Measurements from ENCODE around the gene NPRL2.

NPRL2 gene

GRCh38 chr3:50388720-50389413 is 38.3 kb upstream of the NPRL2 start:
- Histone ChIP-seq H3K9ac (ENCODE audit: low read depth, low read length, poor library complexity) (no peak overlapping the region), H3K4ac (ENCODE audit: low read length) (no peak overlapping the region), H2AFZ (ENCODE audit: low read length) (peak overlapping the region; percentile 60), H3K4me1 (ENCODE audit: control insufficient read depth in 2 of 2, insufficient read depth in 1 of 2, low read depth in 1 of 2, low read length in 2 of 2) (peaks cover 3 to 5% of the 10 kb centered on the region in 2 donors), H3K4me3 (ENCODE audit: low read length in 2 of 2) (no peak overlapping the region), H2BK12ac (ENCODE audit: low read length) (no peak overlapping the region), H3K27me3 (ENCODE audit: control insufficient read depth in 3 of 3, insufficient read depth in 3 of 3, low read depth in 1 of 3, low read length in 3 of 3) (peaks cover 0 to 92% (median 0%) of the 10 kb centered on the region in 3 experiments), H3K9me3 (replicated peaks in 1 of 2; ENCODE audit: control insufficient read depth in 2 of 2, insufficient read depth in 1 of 2, low read depth in 1 of 2, low read length in 2 of 2) (no peaks in the 10 kb centered on the region), H3K4me2 (ENCODE audit: insufficient read depth, low read length, poor library complexity, severe bottlenecking) (no peak overlapping the region), H2AK5ac (ENCODE audit: low read depth, low read length) (peak overlapping the region; percentile 20), H3K36me3 (replicated peaks in 1 of 2; ENCODE audit: control insufficient read depth in 2 of 2, insufficient read depth in 2 of 2, low read length in 2 of 2) (no peaks in the 10 kb centered on the region), H3K18ac (ENCODE audit: low read length) (peak overlapping the region; percentile 24), H3K23ac (ENCODE audit: low read depth, low read length, poor library complexity) (no peak overlapping the region), H3K27ac (replicated peaks; ENCODE audit: low read length) (no peak overlapping the region), H3K79me1 (ENCODE audit: low read depth, low read length) (peaks cover 1% of the 10 kb centered on the region), H4K8ac (ENCODE audit: low read depth, low read length) (no peak overlapping the region), H2BK15ac (ENCODE audit: low read length) (peak overlapping the region; percentile 86), H2BK5ac (ENCODE audit: low read length) (peak overlapping the region; percentile 88), H2BK120ac (ENCODE audit: low read depth, low read length) (peak overlapping the region; percentile 87), H4K91ac (ENCODE audit: low read depth, low read length, poor library complexity) (no peak overlapping the region), H3K14ac (ENCODE audit: low read length) (peak overlapping the region; percentile 67)
- no peak for DNase-seq (ENCODE audit: low spot score)
- WGBS, 2 donors (ENCODE audit: extremely low coverage in 2 of 2, insufficient read length in 2 of 2, insufficient replicate concordance in 1 of 2), result no CpG with 5 or more reads among the region's 22 CpGs

- Histone ChIP-seq H3K27ac (replicated peaks; ENCODE audit: low read length) (no peak overlapping the region), H4K8ac (ENCODE audit: low read depth, low read length) (no peak overlapping the region), H2BK120ac (ENCODE audit: low read depth, low read length) (peak overlapping the region; percentile 87), H3K18ac (ENCODE audit: low read length) (peak overlapping the region; percentile 13), H3K27me3 (ENCODE audit: control insufficient read depth in 3 of 3, insufficient read depth in 3 of 3, low read depth in 1 of 3, low read length in 3 of 3) (peaks cover 0 to 92% (median 0%) of the 10 kb centered on the region in 3 experiments), H3K9me3 (replicated peaks in 1 of 2; ENCODE audit: control insufficient read depth in 2 of 2, insufficient read depth in 1 of 2, low read depth in 1 of 2, low read length in 2 of 2) (no peaks in the 10 kb centered on the region), H3K9ac (ENCODE audit: low read depth, low read length, poor library complexity) (peak overlapping the region; percentile 74), H3K4me1 (ENCODE audit: control insufficient read depth in 2 of 2, insufficient read depth in 1 of 2, low read depth in 1 of 2, low read length in 2 of 2) (peaks cover 3 to 5% of the 10 kb centered on the region in 2 donors), H3K4ac (ENCODE audit: low read length) (peak overlapping the region; percentile 54), H2AK5ac (ENCODE audit: low read depth, low read length) (peak overlapping the region; percentile 83), H3K14ac (ENCODE audit: low read length) (no peak overlapping the region), H3K4me2 (ENCODE audit: insufficient read depth, low read length, poor library complexity, severe bottlenecking) (no peak overlapping the region), H2AFZ (ENCODE audit: low read length) (peak overlapping the region; percentile 60), H2BK15ac (ENCODE audit: low read length) (no peak overlapping the region), H3K79me1 (ENCODE audit: low read depth, low read length) (peaks cover 1% of the 10 kb centered on the region), H4K91ac (ENCODE audit: low read depth, low read length, poor library complexity) (no peak overlapping the region), H2BK12ac (ENCODE audit: low read length) (peak overlapping the region; percentile 31), H3K36me3 (replicated peaks in 1 of 2; ENCODE audit: control insufficient read depth in 2 of 2, insufficient read depth in 2 of 2, low read length in 2 of 2) (no peaks in the 10 kb centered on the region), H3K23ac (ENCODE audit: low read depth, low read length, poor library complexity) (peak overlapping the region; percentile 14), H2BK5ac (ENCODE audit: low read length) (peak overlapping the region; percentile 83), H3K4me3 (ENCODE audit: low read length in 2 of 2) (no peak overlapping the region)
- DNase-seq (ENCODE audit: low spot score), result no peak
- no CpG with 5 or more reads among the region's 25 CpGs for WGBS, 2 donors (ENCODE audit: extremely low coverage in 2 of 2, insufficient read length in 2 of 2, insufficient replicate concordance in 1 of 2)
Observed at GRCh38 chr3:50388016-50388719, 37.6 kb upstream of the NPRL2 start.

- Histone ChIP-seq H3K4ac (ENCODE audit: low read length) (no peak overlapping the region), H2BK5ac (ENCODE audit: low read length) (no peak overlapping the region), H2BK12ac (ENCODE audit: low read length) (no peak overlapping the region), H3K27ac (replicated peaks; ENCODE audit: low read length) (no peak overlapping the region), H2AFZ (ENCODE audit: low read length) (no peak overlapping the region), H3K4me1 (ENCODE audit: control insufficient read depth in 2 of 2, insufficient read depth in 1 of 2, low read depth in 1 of 2, low read length in 2 of 2) (peaks cover 7 to 13% of the 10 kb centered on the region in 2 donors), H3K9ac (ENCODE audit: low read depth, low read length, poor library complexity) (no peak overlapping the region), H3K4me3 (ENCODE audit: low read length in 2 of 2) (no peak overlapping the region), H2BK15ac (ENCODE audit: low read length) (no peak overlapping the region), H3K36me3 (replicated peaks in 1 of 2; ENCODE audit: control insufficient read depth in 2 of 2, insufficient read depth in 2 of 2, low read length in 2 of 2) (no peaks in the 10 kb centered on the region), H2AK5ac (ENCODE audit: low read depth, low read length) (no peak overlapping the region), H4K8ac (ENCODE audit: low read depth, low read length) (no peak overlapping the region), H3K23ac (ENCODE audit: low read depth, low read length, poor library complexity) (peak overlapping the region; percentile 83), H4K91ac (ENCODE audit: low read depth, low read length, poor library complexity) (no peak overlapping the region), H3K79me1 (ENCODE audit: low read depth, low read length) (peaks cover 1% of the 10 kb centered on the region), H2BK120ac (ENCODE audit: low read depth, low read length) (no peak overlapping the region), H3K4me2 (ENCODE audit: insufficient read depth, low read length, poor library complexity, severe bottlenecking) (no peak overlapping the region), H3K27me3 (ENCODE audit: control insufficient read depth in 3 of 3, insufficient read depth in 3 of 3, low read depth in 1 of 3, low read length in 3 of 3) (peaks cover 0 to 92% (median 0%) of the 10 kb centered on the region in 3 experiments), H3K9me3 (replicated peaks in 1 of 2; ENCODE audit: control insufficient read depth in 2 of 2, insufficient read depth in 1 of 2, low read depth in 1 of 2, low read length in 2 of 2) (no peaks in the 10 kb centered on the region), H3K18ac (ENCODE audit: low read length) (peak overlapping the region; percentile 65), H3K14ac (ENCODE audit: low read length) (no peak overlapping the region)
- no CpG with 5 or more reads among the region's 13 CpGs for WGBS, 2 donors (ENCODE audit: extremely low coverage in 2 of 2, insufficient read length in 2 of 2, insufficient replicate concordance in 1 of 2)
- DNase-seq (ENCODE audit: low spot score), result no peak
Observed at GRCh38 chr3:50385754-50386153, 35.2 kb upstream of the NPRL2 start.

GRCh38 chr3:50383750-50384149 is 33.2 kb upstream of the NPRL2 start:
- no peak overlapping the region for H3K14ac ChIP-seq (ENCODE audit: low read length)
- H3K9me3 ChIP-seq (replicated peaks in 1 of 2; ENCODE audit: control insufficient read depth in 2 of 2, insufficient read depth in 1 of 2, low read depth in 1 of 2, low read length in 2 of 2), result no peaks in the 10 kb centered on the region
- no peak overlapping the region for H3K27ac ChIP-seq (replicated peaks; ENCODE audit: low read length)
- H2BK12ac ChIP-seq (ENCODE audit: low read length), result no peak overlapping the region
- no peak for DNase-seq (ENCODE audit: low spot score)
- peaks cover 1% of the 10 kb centered on the region for H3K79me1 ChIP-seq (ENCODE audit: low read depth, low read length)
- no peak overlapping the region for H2BK15ac ChIP-seq (ENCODE audit: low read length)
- peaks cover 10 to 13% of the 10 kb centered on the region in 2 donors for H3K4me1 ChIP-seq (ENCODE audit: control insufficient read depth in 2 of 2, insufficient read depth in 1 of 2, low read depth in 1 of 2, low read length in 2 of 2)
- H3K4ac ChIP-seq (ENCODE audit: low read length), result no peak overlapping the region
- peak overlapping the region; percentile 19 for H2BK5ac ChIP-seq (ENCODE audit: low read length)
- H4K91ac ChIP-seq (ENCODE audit: low read depth, low read length, poor library complexity), result no peak overlapping the region
- H2AFZ ChIP-seq (ENCODE audit: low read length), result no peak overlapping the region
- no CpG with 5 or more reads among the region's 6 CpGs for WGBS, 2 donors (ENCODE audit: extremely low coverage in 2 of 2, insufficient read length in 2 of 2, insufficient replicate concordance in 1 of 2)
- no peak overlapping the region for H2AK5ac ChIP-seq (ENCODE audit: low read depth, low read length)
- no peak overlapping the region for H3K4me3 ChIP-seq (ENCODE audit: low read length in 2 of 2)
- peaks cover 0 to 79% (median 0%) of the 10 kb centered on the region in 3 experiments for H3K27me3 ChIP-seq (ENCODE audit: control insufficient read depth in 3 of 3, insufficient read depth in 3 of 3, low read depth in 1 of 3, low read length in 3 of 3)
- H2BK120ac ChIP-seq (ENCODE audit: low read depth, low read length), result no peak overlapping the region
- no peak overlapping the region for H4K8ac ChIP-seq (ENCODE audit: low read depth, low read length)
- no peak overlapping the region for H3K9ac ChIP-seq (ENCODE audit: low read depth, low read length, poor library complexity)
- H3K36me3 ChIP-seq (replicated peaks in 1 of 2; ENCODE audit: control insufficient read depth in 2 of 2, insufficient read depth in 2 of 2, low read length in 2 of 2), result peaks cover 0 to 2% of the 10 kb centered on the region in 2 donors
- no peak overlapping the region for H3K23ac ChIP-seq (ENCODE audit: low read depth, low read length, poor library complexity)
- H3K4me2 ChIP-seq (ENCODE audit: insufficient read depth, low read length, poor library complexity, severe bottlenecking), result no peak overlapping the region
- no peak overlapping the region for H3K18ac ChIP-seq (ENCODE audit: low read length)
